GM15510 (cell line): Measurements from ENCODE around the gene PDE4B.

ENCODE experiments used
- POLR2A ChIP-seq: IDR thresholded peaks from 3 replicates; pipeline ENCODE4 v1.6.1; 2011; ENCODE audit warnings: borderline replicate concordance; ENCODE audit not compliant: insufficient read length; ENCODE audit errors: extremely low read depth

PDE4B gene

DNA sequence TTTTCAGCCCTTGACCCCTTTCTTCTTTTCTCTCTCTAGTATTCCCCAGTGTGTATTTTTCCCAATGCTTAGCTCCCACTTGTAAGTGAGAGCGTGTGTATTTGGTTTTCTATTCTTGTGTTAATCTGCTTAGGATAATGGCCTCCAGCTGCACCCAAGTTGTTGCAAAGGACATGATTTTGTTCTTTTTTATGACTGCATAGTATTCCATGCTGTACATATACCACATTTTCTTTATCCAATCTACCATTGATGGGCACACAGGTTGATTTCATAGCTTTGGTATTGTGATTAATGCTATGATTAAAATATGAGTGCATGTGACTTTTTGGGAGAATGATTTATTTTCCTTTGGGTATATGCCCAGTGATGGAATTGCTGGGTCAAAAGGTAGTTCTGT is 104.8 kb downstream of the PDE4B start:
- no peak for TF ChIP-seq POLR2A

DNA sequence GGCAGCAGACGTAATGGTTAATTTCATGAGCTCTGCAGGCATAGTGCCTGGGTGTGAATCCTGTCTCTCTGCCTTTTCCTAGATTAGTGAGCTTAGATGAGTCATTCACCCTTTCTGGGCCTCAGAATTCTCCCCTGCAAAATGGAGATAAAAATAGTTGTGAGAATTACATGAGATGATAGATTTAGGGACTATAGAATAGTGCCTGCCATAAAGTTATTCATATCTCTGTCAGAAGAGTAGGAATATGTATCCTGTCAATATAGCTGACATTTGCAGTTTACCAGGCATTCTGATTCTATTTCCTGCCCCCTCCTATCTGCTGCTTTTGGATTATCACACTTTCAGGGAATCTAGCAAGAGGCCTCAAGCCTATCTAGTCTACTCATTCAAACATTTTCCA is 112.0 kb downstream of the PDE4B start:
- no peak for TF ChIP-seq POLR2A

DNA sequence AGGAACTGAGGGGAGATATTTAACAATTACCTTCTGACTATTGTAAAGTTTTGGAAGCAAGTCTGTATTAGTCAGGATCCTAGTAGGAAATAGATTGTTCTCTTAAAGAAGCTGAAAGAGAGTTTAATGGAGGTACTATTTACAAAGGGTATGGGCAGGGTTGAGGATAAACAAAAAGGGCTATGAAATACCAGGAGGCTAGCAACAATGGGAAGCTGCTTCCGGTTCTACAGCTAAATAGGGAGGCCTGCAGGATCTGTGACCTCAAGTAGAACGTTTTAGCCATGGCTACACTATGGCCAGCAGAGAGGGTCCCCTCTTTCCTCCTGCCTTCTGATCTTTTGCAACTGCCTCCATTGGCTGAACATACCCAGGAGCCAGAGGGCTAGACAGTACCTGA is 117.7 kb downstream of the PDE4B start:
- TF ChIP-seq POLR2A = no peak

DNA sequence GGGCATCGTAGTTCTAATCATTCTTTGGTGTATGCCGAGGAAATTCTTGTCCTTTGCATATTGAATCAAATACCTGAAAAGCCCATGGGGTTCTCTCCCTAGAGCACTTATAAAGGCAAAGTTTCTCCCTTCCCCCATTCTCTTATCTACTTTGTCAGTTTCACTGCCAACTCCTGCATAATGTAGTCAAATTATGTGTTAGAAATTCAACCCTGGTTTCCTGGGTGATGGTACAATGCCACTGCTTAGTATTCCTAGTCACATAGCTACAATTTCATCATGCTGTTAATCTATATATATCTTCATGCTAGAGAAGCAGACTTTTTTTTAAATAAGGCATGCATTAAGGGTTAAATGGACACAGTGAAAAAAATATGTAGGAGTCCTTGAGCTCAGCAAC is 119.0 kb downstream of the PDE4B start:
- TF ChIP-seq POLR2A = no peak

GRCh38 chr1:65918564-65918963 is 125.9 kb downstream of the PDE4B start:
- TF ChIP-seq POLR2A = no peak

GRCh38 chr1:65921446-65921845 is 128.8 kb downstream of the PDE4B start:
- TF ChIP-seq POLR2A = no peak

GRCh38 chr1:65924471-65924870 is 131.8 kb downstream of the PDE4B start:
- TF ChIP-seq POLR2A = no peak

DNA sequence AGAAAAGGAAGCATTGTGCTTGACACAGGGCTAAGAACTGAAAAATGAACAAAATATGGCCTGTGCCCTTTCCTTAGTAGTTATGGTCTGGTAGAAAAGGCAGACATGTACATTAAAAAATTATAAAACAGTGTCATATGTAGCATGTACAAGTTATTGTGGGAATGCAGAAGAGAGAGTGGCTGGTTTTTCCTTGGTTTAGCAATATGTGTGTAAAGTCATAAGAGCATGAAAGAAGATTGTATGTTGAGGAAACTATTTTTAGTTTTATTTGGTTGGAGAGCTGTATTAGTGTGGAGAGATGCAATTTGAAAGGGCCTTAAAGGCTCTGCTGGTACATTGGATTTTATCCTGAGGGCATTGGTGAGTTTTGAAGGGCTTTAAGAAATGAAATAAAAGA is 145.8 kb downstream of the PDE4B start:
- no peak for TF ChIP-seq POLR2A

GRCh38 chr1:65939191-65939590 is 146.5 kb downstream of the PDE4B start:
- no peak for TF ChIP-seq POLR2A

- no peak for TF ChIP-seq POLR2A
These were observed 146.9 kb downstream of the PDE4B start for GRCh38 chr1:65939636-65940035.

DNA sequence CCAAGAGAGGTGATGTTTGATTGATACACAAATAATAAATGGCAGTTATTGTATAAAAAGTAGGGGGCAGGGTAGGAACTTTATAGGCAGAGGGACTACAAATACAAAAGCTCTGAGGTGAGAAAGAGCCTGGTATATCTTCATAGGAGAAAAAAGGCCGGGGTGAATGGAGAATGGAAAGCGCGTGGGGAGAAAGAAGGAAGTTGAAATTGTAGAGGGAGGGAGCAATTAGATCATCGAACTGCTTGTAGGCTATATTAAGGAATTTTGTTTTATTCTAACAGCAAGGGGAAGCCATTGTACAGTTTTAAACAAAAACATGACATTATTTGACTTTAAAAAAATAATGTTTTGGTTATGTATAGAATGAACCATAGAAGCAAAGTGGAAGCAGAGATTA is 147.4 kb downstream of the PDE4B start:
- no peak for TF ChIP-seq POLR2A

GRCh38 chr1:65942476-65942875 is 149.8 kb downstream of the PDE4B start:
- no peak for TF ChIP-seq POLR2A

- TF ChIP-seq POLR2A = no peak
These were observed 153.7 kb downstream of the PDE4B start for GRCh38 chr1:65946376-65946775.

GRCh38 chr1:65946960-65947359 is 154.3 kb downstream of the PDE4B start:
- TF ChIP-seq POLR2A = no peak

DNA sequence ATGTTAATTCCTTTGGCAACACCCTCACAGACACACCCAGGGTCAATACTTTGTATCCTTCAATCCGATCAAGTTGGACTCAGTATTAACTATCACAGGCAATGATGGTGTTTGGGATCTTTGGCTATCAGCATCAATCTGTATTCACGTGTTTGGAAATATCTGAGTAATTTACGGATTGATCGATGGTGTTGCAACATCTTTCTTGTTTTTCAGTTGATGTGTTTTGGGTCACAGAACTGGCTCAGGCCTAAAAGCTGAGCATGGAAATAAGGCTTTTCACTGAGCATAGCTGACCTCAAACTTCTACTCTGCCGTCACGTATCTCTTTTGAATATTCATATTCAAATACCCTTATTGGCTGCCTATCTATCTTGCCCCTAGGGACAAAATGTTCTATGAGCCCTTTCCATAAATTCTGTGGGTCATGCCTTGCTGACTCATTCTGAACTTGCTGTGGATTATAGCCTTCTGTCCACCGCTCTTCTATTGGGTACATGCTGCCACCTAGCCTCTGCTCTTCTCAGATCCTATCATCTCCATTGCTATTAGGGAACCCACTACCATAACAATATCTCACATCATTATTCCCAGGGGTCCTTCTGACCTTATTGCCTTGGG is 156.0 kb downstream of the PDE4B start:
- no peak for TF ChIP-seq POLR2A

- no peak for TF ChIP-seq POLR2A
These were observed 156.5 kb downstream of the PDE4B start for GRCh38 chr1:65949230-65949626.

DNA sequence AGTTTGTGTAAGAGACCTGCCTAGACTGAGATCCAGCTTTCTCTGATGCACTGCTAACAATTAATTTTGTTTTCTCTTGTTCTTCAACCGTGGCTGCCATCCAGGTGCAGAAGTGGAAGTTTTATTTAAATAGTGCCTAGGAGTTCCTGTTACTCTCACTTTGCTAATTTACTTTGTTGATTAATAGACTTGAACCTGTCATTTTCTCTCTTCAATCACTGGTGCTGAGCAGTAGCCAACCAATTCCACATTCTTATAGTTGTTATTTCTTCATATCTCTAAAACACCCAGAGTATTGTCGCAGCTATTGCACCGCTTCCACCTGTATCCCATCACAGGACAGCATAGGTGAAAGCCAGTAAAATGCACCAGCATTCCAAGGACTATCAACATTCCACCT is 157.2 kb downstream of the PDE4B start:
- TF ChIP-seq POLR2A = no peak

DNA sequence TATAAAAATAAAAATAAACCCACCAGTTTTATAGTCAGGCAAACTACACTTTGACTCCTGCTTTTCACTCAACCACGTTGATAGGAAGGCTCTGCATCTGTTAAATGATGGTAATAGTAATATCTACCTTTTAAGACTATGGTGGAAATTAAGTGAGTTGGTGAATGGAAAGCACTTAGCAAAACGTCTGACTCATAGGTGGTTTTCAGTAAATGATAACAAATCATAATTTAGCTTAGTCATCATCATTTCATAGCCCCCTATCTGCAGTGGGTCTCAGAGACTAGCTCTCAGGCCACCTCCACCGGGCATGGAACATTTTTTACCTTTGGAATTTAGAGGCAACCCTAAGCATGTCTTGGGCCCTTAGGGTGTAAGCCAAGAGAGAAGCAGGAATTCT is 160.0 kb downstream of the PDE4B start:
- TF ChIP-seq POLR2A = no peak

DNA sequence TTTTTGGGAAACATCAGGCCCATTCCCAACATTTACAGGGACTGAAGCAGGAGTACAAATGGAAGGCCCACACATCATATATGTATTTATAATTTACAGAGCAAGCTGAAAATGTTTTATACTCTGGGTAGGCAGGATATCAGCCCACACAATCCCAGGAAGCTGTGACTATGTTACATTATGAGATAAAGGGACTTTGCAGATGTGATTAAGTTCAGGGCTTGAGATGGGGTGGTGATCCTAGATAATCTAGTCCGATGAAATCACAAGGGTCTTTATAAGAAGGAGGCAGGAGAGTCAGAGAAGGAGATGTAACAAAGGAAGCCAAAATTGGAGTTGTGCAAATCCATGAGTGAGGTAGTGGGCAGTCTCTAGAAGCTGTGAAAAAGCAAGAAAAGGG is 160.5 kb downstream of the PDE4B start:
- TF ChIP-seq POLR2A = no peak
